Vagina (tissue), 2 donors: ENCODE data around the gene PCSK9.

Experiments
- POLR2A ChIP-seq, 2 donors: fragments of 450-650 bp; IDR thresholded peaks; one replicate each; pipeline ENCODE4 v1.6.1; 2017; ENCODE audit warnings: antibody characterized with exemption in 2 of 2, mild to moderate bottlenecking in 2 of 2, moderate library complexity in 2 of 2
- POLR2AphosphoS5 ChIP-seq, 2 donors: sonication (generic); formaldehyde crosslinking; IDR thresholded peaks; one replicate each; pipeline ENCODE4 v1.9.0; 2017; ENCODE audit warnings: antibody characterized with exemption in 2 of 2, mild to moderate bottlenecking in 2 of 2, low read depth in 1 of 2; ENCODE audit not compliant: insufficient read depth in 1 of 2
- TF ChIP-seq, protein P1 (sequence below), 3 experiments: fragments of 450-650 bp in 2 of 3; fragments of 200-600 bp in 1 of 3; sonication (generic) in 1 of 3; IDR thresholded peaks; one replicate each; pipeline ENCODE4 v1.5.1; 2017 to 2019; ENCODE audit warnings: antibody characterized with exemption in 3 of 3, mild to moderate bottlenecking in 2 of 3, moderate library complexity in 2 of 3

DNA sequence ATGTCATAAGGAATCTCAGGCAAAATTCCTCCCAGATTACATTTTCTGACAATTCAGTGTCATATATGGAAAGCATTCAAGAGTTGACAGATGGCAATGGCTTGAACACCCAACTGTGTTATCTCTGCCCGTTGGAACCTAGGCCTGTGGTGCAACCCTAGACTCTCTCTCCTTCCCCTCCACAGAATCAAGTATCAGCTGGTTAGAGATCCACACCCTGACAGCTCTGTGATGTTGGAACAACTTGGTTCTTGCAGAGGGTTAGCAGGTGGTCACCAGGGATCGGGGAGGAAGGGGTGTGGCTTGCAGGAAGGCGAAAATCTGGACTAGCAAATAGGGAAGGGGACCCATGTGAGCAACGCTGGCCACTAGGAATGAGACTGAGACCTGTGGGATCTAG, 26.3 kb downstream of the PCSK9 start:
- TF ChIP-seq, protein P1, sequence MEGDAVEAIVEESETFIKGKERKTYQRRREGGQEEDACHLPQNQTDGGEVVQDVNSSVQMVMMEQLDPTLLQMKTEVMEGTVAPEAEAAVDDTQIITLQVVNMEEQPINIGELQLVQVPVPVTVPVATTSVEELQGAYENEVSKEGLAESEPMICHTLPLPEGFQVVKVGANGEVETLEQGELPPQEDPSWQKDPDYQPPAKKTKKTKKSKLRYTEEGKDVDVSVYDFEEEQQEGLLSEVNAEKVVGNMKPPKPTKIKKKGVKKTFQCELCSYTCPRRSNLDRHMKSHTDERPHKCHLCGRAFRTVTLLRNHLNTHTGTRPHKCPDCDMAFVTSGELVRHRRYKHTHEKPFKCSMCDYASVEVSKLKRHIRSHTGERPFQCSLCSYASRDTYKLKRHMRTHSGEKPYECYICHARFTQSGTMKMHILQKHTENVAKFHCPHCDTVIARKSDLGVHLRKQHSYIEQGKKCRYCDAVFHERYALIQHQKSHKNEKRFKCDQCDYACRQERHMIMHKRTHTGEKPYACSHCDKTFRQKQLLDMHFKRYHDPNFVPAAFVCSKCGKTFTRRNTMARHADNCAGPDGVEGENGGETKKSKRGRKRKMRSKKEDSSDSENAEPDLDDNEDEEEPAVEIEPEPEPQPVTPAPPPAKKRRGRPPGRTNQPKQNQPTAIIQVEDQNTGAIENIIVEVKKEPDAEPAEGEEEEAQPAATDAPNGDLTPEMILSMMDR (IDR thresholded peaks at IDR 0.05): no peak
- no peak for TF ChIP-seq POLR2A (IDR thresholded peaks at IDR 0.05)
- TF ChIP-seq POLR2AphosphoS5 (IDR thresholded peaks at IDR 0.05; ENCODE audit: insufficient read depth in 1 of 2, low read depth in 1 of 2): no peak
